ENCODE measurements around the gene LRP11. TPM values are rescaled to one million over a fixed set of nuclear protein-coding genes. Genes with fewer than 3 reads are reported as not detected.

Gene LRP11
- total RNA-seq, 1 donor from 2014 or later: 0.29 TPM

DNA sequence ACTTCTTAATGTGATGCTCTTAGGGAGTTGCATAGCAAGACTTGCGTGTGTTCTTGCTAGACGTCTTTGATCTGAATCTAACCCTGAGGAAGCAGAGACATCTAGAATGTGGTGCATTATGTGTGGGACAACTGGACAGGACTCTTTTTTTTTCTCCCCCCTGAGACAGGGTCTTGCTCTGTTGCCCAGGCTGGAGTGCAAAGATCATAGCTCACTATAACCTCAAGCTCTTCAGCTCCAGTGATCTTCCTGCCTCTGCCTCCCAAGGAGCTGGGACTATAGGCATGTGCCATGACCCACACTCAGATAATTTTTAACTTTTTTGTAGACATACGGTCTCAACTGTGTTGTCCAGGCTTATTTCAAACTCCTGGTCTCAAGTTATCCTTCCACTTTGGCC lies 80.6 kb downstream of the LRP11 start:
- Mint-ChIP-seq H3K27ac (no peak overlapping the region), H3K4me1 (no peaks in the 10 kb centered on the region), H3K27me3 (no peaks in the 10 kb centered on the region), H3K36me3 (ENCODE audit: low read depth) (peaks cover 32% of the 10 kb centered on the region), H3K4me3 (no peak overlapping the region), H3K9me3 (no peaks in the 10 kb centered on the region)
- POLR2A ChIA-PET: no interaction called here
- intact Hi-C loops (cut with micrococcal nuclease): no loop called here
- CTCF ChIA-PET: interaction anchor here (0.6 kb wide), 1 partner anchor 345 kb away, joined by 3 read pairs; no protein-coding TSS in a partner anchor
- ATAC-seq (ENCODE audit: low read depth) (no peak), DNase-seq (no peak)
- TF ChIP-seq, protein P1, sequence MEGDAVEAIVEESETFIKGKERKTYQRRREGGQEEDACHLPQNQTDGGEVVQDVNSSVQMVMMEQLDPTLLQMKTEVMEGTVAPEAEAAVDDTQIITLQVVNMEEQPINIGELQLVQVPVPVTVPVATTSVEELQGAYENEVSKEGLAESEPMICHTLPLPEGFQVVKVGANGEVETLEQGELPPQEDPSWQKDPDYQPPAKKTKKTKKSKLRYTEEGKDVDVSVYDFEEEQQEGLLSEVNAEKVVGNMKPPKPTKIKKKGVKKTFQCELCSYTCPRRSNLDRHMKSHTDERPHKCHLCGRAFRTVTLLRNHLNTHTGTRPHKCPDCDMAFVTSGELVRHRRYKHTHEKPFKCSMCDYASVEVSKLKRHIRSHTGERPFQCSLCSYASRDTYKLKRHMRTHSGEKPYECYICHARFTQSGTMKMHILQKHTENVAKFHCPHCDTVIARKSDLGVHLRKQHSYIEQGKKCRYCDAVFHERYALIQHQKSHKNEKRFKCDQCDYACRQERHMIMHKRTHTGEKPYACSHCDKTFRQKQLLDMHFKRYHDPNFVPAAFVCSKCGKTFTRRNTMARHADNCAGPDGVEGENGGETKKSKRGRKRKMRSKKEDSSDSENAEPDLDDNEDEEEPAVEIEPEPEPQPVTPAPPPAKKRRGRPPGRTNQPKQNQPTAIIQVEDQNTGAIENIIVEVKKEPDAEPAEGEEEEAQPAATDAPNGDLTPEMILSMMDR (IDR thresholded peaks at IDR 0.05): no peak

DNA sequence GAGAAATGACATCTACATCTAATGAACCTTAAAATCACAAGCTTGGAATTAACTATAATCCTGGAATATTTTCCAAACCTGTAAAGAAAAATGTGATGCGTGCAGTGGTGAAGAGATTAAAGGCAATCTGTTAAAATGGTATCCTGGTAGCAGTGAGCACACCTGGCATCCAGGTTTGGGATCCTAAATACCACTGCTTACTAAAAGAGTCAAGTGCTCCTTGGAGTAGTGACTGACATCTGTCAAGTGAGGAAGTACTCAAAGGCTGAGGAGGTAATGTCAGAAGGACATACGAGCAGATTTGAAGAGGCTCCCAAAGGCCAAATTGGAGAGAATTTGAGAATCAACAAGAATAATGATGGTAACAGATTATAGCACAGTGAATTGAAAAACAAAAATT lies 81.8 kb downstream of the LRP11 start:
- no peaks in the 10 kb centered on the region for H3K27me3 Mint-ChIP-seq
- no peak for DNase-seq
- CTCF ChIA-PET: no interaction called here
- no peak overlapping the region for H3K27ac Mint-ChIP-seq
- POLR2A ChIA-PET: no interaction called here
- no peak for ATAC-seq (ENCODE audit: low read depth)
- no peaks in the 10 kb centered on the region for H3K4me1 Mint-ChIP-seq
- TF ChIP-seq, protein P1 (IDR thresholded peaks at IDR 0.05): no peak
- peaks cover 35% of the 10 kb centered on the region for H3K36me3 Mint-ChIP-seq (ENCODE audit: low read depth)
- intact Hi-C loops (cut with micrococcal nuclease): no loop called here
- no peak overlapping the region for H3K4me3 Mint-ChIP-seq
- H3K9me3 Mint-ChIP-seq: no peaks in the 10 kb centered on the region

DNA sequence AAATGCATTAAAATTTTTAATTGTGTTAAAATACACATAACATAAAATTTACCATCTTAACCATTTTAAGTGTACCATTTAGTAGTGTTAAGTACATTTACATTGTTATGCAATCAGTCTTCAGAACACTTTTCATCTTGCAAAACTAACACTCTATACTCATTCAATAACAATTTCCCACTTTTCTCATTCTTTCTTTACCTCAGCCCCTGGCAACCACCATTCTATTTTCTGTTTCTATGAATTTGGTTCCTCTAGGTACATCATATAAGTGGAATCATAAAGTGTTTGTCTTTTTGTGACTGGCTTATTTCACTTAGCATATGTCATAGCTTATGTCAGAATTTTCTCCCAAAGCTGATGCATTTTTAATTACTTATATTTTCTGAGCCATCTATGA lies 82.4 kb downstream of the LRP11 start:
- Mint-ChIP-seq H3K36me3 (ENCODE audit: low read depth) (peaks cover 41% of the 10 kb centered on the region), H3K27ac (no peak overlapping the region), H3K9me3 (no peaks in the 10 kb centered on the region), H3K27me3 (no peaks in the 10 kb centered on the region), H3K4me1 (no peaks in the 10 kb centered on the region), H3K4me3 (no peak overlapping the region)
- intact Hi-C loops (cut with micrococcal nuclease): no loop called here
- TF ChIP-seq, protein P1 (IDR thresholded peaks at IDR 0.05): no peak
- ChIA-PET POLR2A (no interaction called here), CTCF (no interaction called here)
- DNase-seq (no peak), ATAC-seq (ENCODE audit: low read depth) (no peak)

DNA sequence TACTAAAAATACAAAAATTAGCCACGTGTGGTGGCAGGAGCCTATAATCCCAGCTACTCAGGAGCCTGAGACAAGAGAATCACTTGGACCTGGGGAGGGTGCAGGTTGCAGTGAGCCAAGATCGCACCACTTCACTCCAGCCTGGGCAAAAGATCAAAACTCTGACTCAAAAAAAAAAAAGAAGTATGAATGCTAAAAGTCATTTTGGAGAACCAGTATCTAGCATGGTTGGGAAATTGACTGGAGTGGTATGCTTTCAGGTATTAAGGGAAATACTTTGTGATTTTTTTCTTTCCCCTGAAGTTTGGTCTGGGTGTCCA lies 84.6 kb downstream of the LRP11 start:
- no peak overlapping the region for H3K4me3 Mint-ChIP-seq

DNA sequence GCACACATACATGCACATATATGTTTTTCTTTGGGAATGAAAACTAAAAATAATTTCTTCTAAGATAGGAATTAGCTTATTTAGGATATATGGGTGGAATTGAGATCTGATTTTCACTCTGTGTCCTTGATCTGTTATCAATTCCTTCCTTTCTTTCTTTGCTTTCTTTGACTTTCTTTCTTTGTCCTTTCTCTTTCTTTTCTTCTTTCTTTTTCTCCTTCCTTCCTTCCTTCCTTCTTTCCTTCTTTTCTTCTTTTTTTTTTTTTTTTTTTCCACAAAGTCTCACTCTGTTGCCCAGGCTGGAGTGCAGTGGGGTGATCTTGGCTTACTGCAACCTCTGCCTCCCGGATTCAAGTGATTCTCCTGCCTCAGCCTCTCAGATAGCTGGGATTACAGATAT lies 86.5 kb downstream of the LRP11 start:
- intact Hi-C loops (cut with micrococcal nuclease): no loop called here
- H3K27me3 Mint-ChIP-seq: no peaks in the 10 kb centered on the region
- H3K9me3 Mint-ChIP-seq: no peaks in the 10 kb centered on the region
- H3K4me3 Mint-ChIP-seq: no peak overlapping the region
- H3K27ac Mint-ChIP-seq: no peak overlapping the region
- ChIA-PET CTCF (no interaction called here), POLR2A (no interaction called here)
- H3K4me1 Mint-ChIP-seq: no peaks in the 10 kb centered on the region
- ATAC-seq (ENCODE audit: low read depth) (no peak), DNase-seq (no peak)
- TF ChIP-seq, protein P1 (IDR thresholded peaks at IDR 0.05): no peak
- H3K36me3 Mint-ChIP-seq (ENCODE audit: low read depth): peaks cover 50% of the 10 kb centered on the region

More for the DNA sequence above, 84.6 kb downstream of the LRP11 start:
- H3K27ac Mint-ChIP-seq: no peak overlapping the region
- H3K36me3 Mint-ChIP-seq (ENCODE audit: low read depth): peaks cover 52% of the 10 kb centered on the region
- H3K9me3 Mint-ChIP-seq: no peaks in the 10 kb centered on the region
- CTCF ChIA-PET: no interaction called here
- POLR2A ChIA-PET: interaction anchor here (0.7 kb wide), 1 partner anchor 281 kb away, joined by 3 read pairs; no protein-coding TSS in a partner anchor
- ATAC-seq (ENCODE audit: low read depth) (no peak), DNase-seq (no peak)
- no peaks in the 10 kb centered on the region for H3K27me3 Mint-ChIP-seq
- intact Hi-C loops (cut with micrococcal nuclease): no loop called here
- no peaks in the 10 kb centered on the region for H3K4me1 Mint-ChIP-seq
- TF ChIP-seq, protein P1 (IDR thresholded peaks at IDR 0.05): no peak
